GM12878 (cell line): ENCODE measurements around the gene TMEM53. TPM values are rescaled to one million over a fixed set of nuclear protein-coding genes. Genes with fewer than 3 reads are reported as not detected.

Experiments
- ATAC-seq: fragments of 200-7000 bp; cut with Tn5 transposase; 3 replicates; pipeline ENCODE4 v1.9.1; 2020; ENCODE audit warnings: mild to moderate bottlenecking, moderate library complexity
- BruUV-seq: library from RNA; stranded (reverse); fragments of 400-500 nt; replicated peaks from 2 replicates; lab custom pipeline; 2021; lab: Mats Ljungman, UMichigan
- CTCF ChIA-PET: fragments of 300-600 bp; sonication (Branson Sonifier 250); formaldehyde crosslinking; extraction: SDS; loops from one replicate; lab custom pipeline; 2021; ENCODE audit warnings: inconsistent platforms; lab: Yijun Ruan, JAX
- POLR2A ChIA-PET: fragments of 350-600 bp; formaldehyde crosslinking; extraction: SDS; loops from one replicate; lab custom pipeline; 2021; ENCODE audit warnings: inconsistent platforms; lab: Charles Lee
- RAD21 ChIA-PET: fragments of 300-600 bp; sonication (Branson Sonifier 250); formaldehyde crosslinking; loops from one replicate; lab custom pipeline; 2023; ENCODE audit warnings: antibody characterized with exemption; ENCODE audit not compliant: unreplicated experiment; lab: Charles Lee
- SMC1A ChIA-PET: fragments of 300-600 bp; sonication (Branson Sonifier 250); formaldehyde crosslinking; loops from one replicate; lab custom pipeline; 2023; ENCODE audit not compliant: unreplicated experiment, uncharacterized antibody; lab: Charles Lee
- DNase-seq: peaks from one replicate; pipeline ENCODE4 v3.0.0-alpha.2; 2011; ENCODE audit warnings: low read depth, low spot score
- FAIRE-seq: peaks from 3 replicates; lab custom pipeline; 2011; peaks lifted over from hg19 to GRCh38; lab: Jason Lieb, UNC
- H2AFZ ChIP-seq: 2 replicates; pipeline ENCODE4 v1.6.0; 2011; ENCODE audit warnings: low read depth, low read length, control low read depth; ENCODE audit not compliant: control insufficient read depth
- H3K27ac ChIP-seq: 2 replicates; pipeline ENCODE4 v1.5.1; 2011; ENCODE audit warnings: control low read depth; ENCODE audit not compliant: control insufficient read depth, insufficient read depth
- H3K27me3 ChIP-seq, 2 experiments: replicated peaks in 1 of 2; 2 replicates each; pipeline versions ENCODE4 v1.6.0 to v1.6.1; 2011; ENCODE audit warnings: low read length in 1 of 2; ENCODE audit not compliant: control insufficient read depth in 2 of 2, insufficient read depth in 2 of 2
- H3K36me3 ChIP-seq, 2 experiments: 2 replicates each; pipeline ENCODE4 v1.5.1; 2011; ENCODE audit warnings: low read length in 1 of 2; ENCODE audit not compliant: control insufficient read depth in 2 of 2, insufficient read depth in 2 of 2
- H3K4me1 ChIP-seq: 2 replicates; pipeline ENCODE4 v1.6.1; 2011; ENCODE audit warnings: mild to moderate bottlenecking, low read length, moderate library complexity, mixed read lengths; ENCODE audit not compliant: control insufficient read depth, insufficient read depth
- H3K4me2 ChIP-seq: 2 replicates; pipeline ENCODE4 v1.6.0; 2011; ENCODE audit warnings: control low read depth; ENCODE audit not compliant: control insufficient read depth, insufficient read depth
- H3K4me3 ChIP-seq: fragments of 200-600 bp; sonication (generic); 2 replicates; pipeline ENCODE4 v1.5.1; 2016
- H3K79me2 ChIP-seq: 2 replicates; pipeline ENCODE4 v1.6.0; 2011; ENCODE audit warnings: low read length; ENCODE audit not compliant: control insufficient read depth, insufficient read depth
- H3K9ac ChIP-seq: 2 replicates; pipeline ENCODE4 v1.8.0; 2011; ENCODE audit warnings: low read length, control low read depth, mixed read lengths; ENCODE audit not compliant: control insufficient read depth, insufficient read depth
- H3K9me3 ChIP-seq: replicated peaks from 3 replicates; pipeline ENCODE4 v1.5.1; 2011; ENCODE audit warnings: mild to moderate bottlenecking, low read length; ENCODE audit not compliant: control insufficient read depth, insufficient read depth
- H4K20me1 ChIP-seq: 2 replicates; pipeline ENCODE4 v1.6.0; 2011; ENCODE audit not compliant: control insufficient read depth, insufficient read depth
- PBX3 ChIP-seq: IDR thresholded peaks from 2 replicates; pipeline ENCODE4 v1.6.1; 2011; ENCODE audit warnings: mild to moderate bottlenecking, low read depth, low read length, moderate library complexity; ENCODE audit not compliant: insufficient replicate concordance
- RAD21 ChIP-seq: IDR thresholded peaks from 2 replicates; pipeline ENCODE4 v1.6.1; 2011; ENCODE audit warnings: mild to moderate bottlenecking, low read depth, low read length, moderate library complexity; ENCODE audit not compliant: insufficient read depth
- RELB ChIP-seq: fragments of 450-650 bp; IDR thresholded peaks from 2 replicates; pipeline ENCODE4 v1.6.1; 2017; ENCODE audit warnings: low read depth, mild to moderate bottlenecking, moderate library complexity
- RUNX3 ChIP-seq: IDR thresholded peaks from 2 replicates; pipeline ENCODE4 v1.6.1; 2012; ENCODE audit warnings: low read length, inconsistent platforms
- SMC3 ChIP-seq: IDR thresholded peaks from 2 replicates; pipeline ENCODE4 v1.6.1; 2011; ENCODE audit warnings: low read length, improper control_type of control experiment, borderline replicate concordance
- WGBS: methylation state at CpG from one replicate; pipeline ENCODE4 v1.1.6; 2016; ENCODE audit warnings: low lambda C conversion rate; ENCODE audit not compliant: insufficient replicate concordance, insufficient coverage; ENCODE audit errors: missing lambda C conversion rate; 5-methylcytosine and 5-hydroxymethylcytosine counted together
- in situ Hi-C: fragments of 300-500 bp; cut with MboI; formaldehyde crosslinking; loops from 9 replicates; pipeline ENCODE4 v1.14.3; 2018; ENCODE audit warnings: mixed read lengths
- intact Hi-C: fragments of 100-400 bp; cut with micrococcal nuclease; formaldehyde crosslinking; loops from one replicate; pipeline ENCODE4 v1.14.2; 2022; ENCODE audit not compliant: unreplicated experiment
- polyA plus RNA-seq, 11 experiments: library from polyadenylated mRNA; depleted of rRNA in 4 of 11; unstranded in 6 of 11; stranded (reverse) in 5 of 11; fragments of >200 nt; fragmentation: Nextera tagmentation in 4 of 11; fragmentation: Illumina TruSeq in 1 of 11; extraction: Ambion mirVana in 4 of 11; extraction: Trizol in 1 of 11; gene quantifications; 1 replicate in 1 of 11; 2 replicates in 10 of 11; pipeline versions ENCODE4 v1.2.1 to v1.2.3, GENCODE V29; 2011 to 2016; ENCODE audit warnings: inconsistent platforms in 2 of 11, missing spikeins in 2 of 11, low read depth in 1 of 11
- total RNA-seq, 4 experiments: library from RNA; depleted of rRNA in 3 of 4; stranded (reverse); fragments of >200 nt in 3 of 4; fragmentation: Illumina TruSeq in 1 of 4; extraction: Trizol in 1 of 4; gene quantifications; 2 replicates each; pipeline versions ENCODE4 v1.2.1 to v1.2.3, GENCODE V29; 2013 to 2021
- TF ChIP-seq, protein P1 (sequence below), 3 experiments: IDR thresholded peaks in 2 of 3; conservative IDR thresholded peaks in 1 of 3; 2 replicates each; pipeline ENCODE4 v1.5.1; 2011; ENCODE audit warnings: low read depth in 3 of 3, low read length in 3 of 3, mild to moderate bottlenecking in 3 of 3, control low read depth in 2 of 3, moderate library complexity in 2 of 3, inconsistent platforms in 1 of 3, mixed read lengths in 1 of 3; ENCODE audit not compliant: control insufficient read depth in 2 of 3, insufficient read depth in 1 of 3; ENCODE audit errors: extremely low read depth in 1 of 3

Gene TMEM53
- total and polyA plus RNA-seq, 10 of the 15 experiments (the other 5 are each of a cell fraction or from before 2014, with no cell fraction given): 3.1 to 23.9 (median 11.1) TPM

GRCh38 chr1:44717156-44717555, 42.9 kb upstream of the TMEM53 start:
- Histone ChIP-seq H3K79me2 (no peaks in the 10 kb centered on the region), H3K4me1 (peaks cover 56% of the 10 kb centered on the region), H3K9ac (no peak overlapping the region), H3K36me3 (no peaks in the 10 kb centered on the region), H2AFZ (no peak overlapping the region), H3K9me3 (no peaks in the 10 kb centered on the region), H3K4me3 (no peak overlapping the region), H3K27ac (peak overlapping the region; percentile 49; the same call in 1 of the 2 replicates), H3K27me3 (no peaks in the 10 kb centered on the region), H3K4me2 (peak overlapping the region; percentile 31), H4K20me1 (no peaks in the 10 kb centered on the region)
- FAIRE-seq: no peak
- ATAC-seq: no peak
- POLR2A ChIA-PET: interaction anchor here (0.6 to 9.8 kb wide), 6 partner anchors 9 to 294 kb away, joined by 3 to 110 read pairs (median 4); partner anchors contain the start of genes HECTD3 and RNU5D-1
- BruUV-seq: no TSS peak
- in situ Hi-C loops: loop anchor here (5.0 kb wide), 1 partner anchor 585 kb away; no protein-coding TSS in a partner anchor
- intact Hi-C loops: no loop called here
- no peak for TF ChIP-seq SMC3
- no peak for DNase-seq
- RAD21 ChIA-PET: interaction anchor here (1.0 to 2.6 kb wide), 5 partner anchors 13 to 774 kb away, joined by 3 to 11 read pairs (median 3); partner anchors contain the start of genes RNU5D-1 and TESK2
- CTCF ChIA-PET: interaction anchor here (0.6 to 12.6 kb wide), 8 partner anchors 9 to 582 kb away, joined by 3 to 175 read pairs (median 6); partner anchors contain the start of genes BEST4 and RNU5D-1
- WGBS: 90% methylated on average over 4 of the region's 4 CpGs
- SMC1A ChIA-PET: interaction anchor here (0.8 to 9.8 kb wide), 11 partner anchors 10 to 585 kb away, joined by 3 to 73 read pairs (median 5); partner anchors contain the start of genes PLK3, RNU5D-1 and UROD

DNA sequence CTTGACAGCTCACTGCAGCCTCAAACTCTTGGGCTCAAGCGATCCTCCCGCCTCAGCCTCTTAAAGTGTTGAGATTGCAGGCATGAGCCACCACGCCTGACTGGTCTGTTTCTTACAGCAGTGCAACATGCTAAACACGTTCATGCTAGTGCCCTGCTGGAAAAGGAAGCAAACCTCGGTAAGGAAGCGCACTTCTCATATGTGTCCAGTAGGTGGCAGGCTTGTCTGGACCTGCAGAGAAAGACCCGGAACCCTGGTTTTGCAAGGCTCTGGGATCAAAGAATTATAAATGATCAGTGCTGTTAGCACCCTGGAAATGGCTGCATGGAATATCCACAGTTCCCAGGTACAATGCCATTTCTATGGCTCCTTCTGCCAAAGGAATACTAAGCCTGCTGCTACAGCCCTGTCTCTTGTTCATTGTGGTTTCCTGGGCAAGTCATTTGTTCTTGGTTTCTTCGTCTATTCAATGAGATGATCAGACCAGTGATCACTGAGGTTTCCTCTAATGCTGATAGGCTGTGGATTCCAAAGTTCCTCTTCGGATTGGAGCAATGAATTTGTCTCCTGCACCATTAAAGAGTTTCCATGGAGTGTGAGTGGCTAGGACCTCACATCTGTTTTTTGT, 40.8 kb upstream of the TMEM53 start:
- peak overlapping the region; percentile 61 for H3K27ac ChIP-seq
- in situ Hi-C loops (loop anchor here (5.0 kb wide), 1 partner anchor 587 kb away; no protein-coding TSS in a partner anchor), intact Hi-C loops (loop anchor here (2.0 kb wide), 1 partner anchor 40 kb away; the partner anchor contains the start of genes ARMH1 and TMEM53)
- peak overlapping the region; percentile 38 for H3K9ac ChIP-seq
- DNase-seq (peak; percentile 71), ATAC-seq (peak; percentile 75), FAIRE-seq (peak; percentile 100)
- WGBS: under 1% methylated on average over 9 of the region's 9 CpGs
- ChIA-PET POLR2A (interaction anchor here (0.8 to 9.8 kb wide), 2 partner anchors 15 to 92 kb away, joined by 4 to 110 read pairs; partner anchors contain the start of genes DYNLT4 and RNU5D-1), RAD21 (interaction anchor here (0.8 to 3.9 kb wide), 2 partner anchors 14 to 296 kb away, joined by 4 to 17 read pairs; partner anchors contain the start of genes HECTD3 and RNU5D-1), SMC1A (interaction anchor here (1.4 to 9.8 kb wide), 4 partner anchors 16 to 43 kb away, joined by 3 to 73 read pairs (median 5); partner anchors contain the start of gene RNU5D-1), CTCF (interaction anchor here (0.6 to 12.6 kb wide), 12 partner anchors 14 to 774 kb away, joined by 3 to 175 read pairs (median 4); partner anchors contain the start of genes ARMH1, RNU5D-1 and UROD)
- H3K4me2 ChIP-seq: peak overlapping the region; percentile 70
- no peaks in the 10 kb centered on the region for H3K79me2 ChIP-seq
- no peaks in the 10 kb centered on the region for H3K9me3 ChIP-seq
- H3K4me3 ChIP-seq: no peak overlapping the region
- H3K27me3 ChIP-seq: no peaks in the 10 kb centered on the region
- H2AFZ ChIP-seq: peak overlapping the region; percentile 94
- BruUV-seq: no TSS peak
- H3K4me1 ChIP-seq: peaks cover 56% of the 10 kb centered on the region
- no peaks in the 10 kb centered on the region for H4K20me1 ChIP-seq
- H3K36me3 ChIP-seq: no peaks in the 10 kb centered on the region
- TF ChIP-seq, protein P1, sequence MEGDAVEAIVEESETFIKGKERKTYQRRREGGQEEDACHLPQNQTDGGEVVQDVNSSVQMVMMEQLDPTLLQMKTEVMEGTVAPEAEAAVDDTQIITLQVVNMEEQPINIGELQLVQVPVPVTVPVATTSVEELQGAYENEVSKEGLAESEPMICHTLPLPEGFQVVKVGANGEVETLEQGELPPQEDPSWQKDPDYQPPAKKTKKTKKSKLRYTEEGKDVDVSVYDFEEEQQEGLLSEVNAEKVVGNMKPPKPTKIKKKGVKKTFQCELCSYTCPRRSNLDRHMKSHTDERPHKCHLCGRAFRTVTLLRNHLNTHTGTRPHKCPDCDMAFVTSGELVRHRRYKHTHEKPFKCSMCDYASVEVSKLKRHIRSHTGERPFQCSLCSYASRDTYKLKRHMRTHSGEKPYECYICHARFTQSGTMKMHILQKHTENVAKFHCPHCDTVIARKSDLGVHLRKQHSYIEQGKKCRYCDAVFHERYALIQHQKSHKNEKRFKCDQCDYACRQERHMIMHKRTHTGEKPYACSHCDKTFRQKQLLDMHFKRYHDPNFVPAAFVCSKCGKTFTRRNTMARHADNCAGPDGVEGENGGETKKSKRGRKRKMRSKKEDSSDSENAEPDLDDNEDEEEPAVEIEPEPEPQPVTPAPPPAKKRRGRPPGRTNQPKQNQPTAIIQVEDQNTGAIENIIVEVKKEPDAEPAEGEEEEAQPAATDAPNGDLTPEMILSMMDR (IDR thresholded peaks at IDR 0.05 in 2 of 3, conservative IDR thresholded peaks at IDR 0.05 in 1 of 3; ENCODE audit: control insufficient read depth in 2 of 3, extremely low read depth in 1 of 3, insufficient read depth in 1 of 3, low read depth in 3 of 3, low read length in 3 of 3): peak; percentile 89 to 96 (median 90)
- TF ChIP-seq RELB (0 out of 2 replicates have a peak, but pooled peaks have one; percentile 26), RAD21 (peak; percentile 75), PBX3 (no peak), RUNX3 (peak; percentile 74)
